K562 (cell line): ENCODE measurements around the gene KLK15. TPM values are rescaled to one million over a fixed set of nuclear protein-coding genes. Genes with fewer than 3 reads are reported as not detected.

Experiments used
- ATF3 ChIP-seq, 2 experiments: fragments of 450-650 bp in 1 of 2; sonication (generic) in 1 of 2; formaldehyde crosslinking in 1 of 2; IDR thresholded peaks in 1 of 2; conservative IDR thresholded peaks in 1 of 2; 2 replicates each; pipeline versions ENCODE4 v1.6.1 to v1.8.1; 2016 to 2023; ENCODE audit warnings: mild to moderate bottlenecking in 2 of 2, moderate library complexity in 2 of 2, inconsistent platforms in 1 of 2, missing genetic modification reagents in 1 of 2
- BRD4 ChIP-seq: fragments of 200-600 bp; sonication (generic); IDR thresholded peaks from 2 replicates; pipeline ENCODE4 v1.6.1; 2017; ENCODE audit warnings: inconsistent platforms
- BRF2 ChIP-seq: IDR thresholded peaks from 3 replicates; pipeline ENCODE4 v1.6.1; 2011; ENCODE audit warnings: borderline replicate concordance, mild to moderate bottlenecking; ENCODE audit not compliant: insufficient read length, insufficient read depth
- CHD2 ChIP-seq: IDR thresholded peaks from 2 replicates; pipeline ENCODE4 v1.6.1; 2011; ENCODE audit warnings: low read depth, low read length
- ERF ChIP-seq: fragments of 450-650 bp; formaldehyde crosslinking; IDR thresholded peaks from 2 replicates; pipeline ENCODE4 v1.4.0; 2020; ENCODE audit warnings: mild to moderate bottlenecking, mixed read lengths
- FOXO4 ChIP-seq: fragments of 450-650 bp; formaldehyde crosslinking; IDR thresholded peaks from 2 replicates; pipeline ENCODE4 v1.4.0; 2020; ENCODE audit warnings: mild to moderate bottlenecking, moderate library complexity
- NFXL1 ChIP-seq: fragments of 450-650 bp; formaldehyde crosslinking; IDR thresholded peaks from 2 replicates; pipeline ENCODE4 v1.4.0; 2021; ENCODE audit warnings: mild to moderate bottlenecking
- POLR2A ChIP-seq: fragments of 450-650 bp; conservative IDR thresholded peaks from 2 replicates; pipeline ENCODE4 v1.6.1; 2016
- PTRF ChIP-seq: fragments of 450-650 bp; IDR thresholded peaks from 2 replicates; pipeline ENCODE4 v1.6.1; 2016; ENCODE audit warnings: mild to moderate bottlenecking, missing genetic modification characterization, missing compliant biosample characterization
- SIN3B ChIP-seq: fragments of 450-650 bp; IDR thresholded peaks from 2 replicates; pipeline ENCODE4 v1.6.1; 2017; ENCODE audit warnings: low read depth, mild to moderate bottlenecking, moderate library complexity
- SMARCC2 ChIP-seq: fragments of 450-650 bp; IDR thresholded peaks from 2 replicates; pipeline ENCODE4 v1.6.1; 2017; ENCODE audit warnings: antibody characterized with exemption, moderate library complexity, mild to moderate bottlenecking, low read depth
- TGIF2 ChIP-seq: sonication (generic); formaldehyde crosslinking; IDR thresholded peaks from 2 replicates; pipeline ENCODE4 v1.8.1; 2022; ENCODE audit warnings: mild to moderate bottlenecking, missing genetic modification reagents, moderate library complexity
- VEZF1 ChIP-seq: fragments of 200-800 bp; sonication (Bioruptor generic); IDR thresholded peaks from 2 replicates; pipeline ENCODE4 v1.6.1; 2017; ENCODE audit warnings: missing genetic modification characterization, missing compliant biosample characterization
- ZBTB26 ChIP-seq: fragments of 450-650 bp; formaldehyde crosslinking; IDR thresholded peaks from 2 replicates; pipeline ENCODE4 v1.4.0; 2022; ENCODE audit warnings: missing genetic modification characterization
- ZNF232 ChIP-seq: sonication (generic); formaldehyde crosslinking; IDR thresholded peaks from 2 replicates; pipeline ENCODE4 v1.8.0; 2022; ENCODE audit warnings: mild to moderate bottlenecking, missing genetic modification reagents
- ZNF280B ChIP-seq: fragments of 250-450 bp; sonication (Bioruptor Pico); IDR thresholded peaks from 2 replicates; pipeline ENCODE4 v1.5.1; 2021; ENCODE audit warnings: mild to moderate bottlenecking
- polyA plus RNA-seq, 8 experiments: library from polyadenylated mRNA; depleted of rRNA in 4 of 8; stranded (reverse) in 5 of 8; unstranded in 3 of 8; fragments of >200 nt; fragmentation: Nextera tagmentation in 2 of 8; fragmentation: Illumina TruSeq in 1 of 8; extraction: Ambion mirVana in 2 of 8; extraction: Trizol in 1 of 8; gene quantifications; 2 replicates each; pipeline versions ENCODE4 v1.2.1 to v1.2.3, GENCODE V29; 2011 to 2014; ENCODE audit warnings: inconsistent platforms in 1 of 8, missing spikeins in 1 of 8
- total RNA-seq, 7 experiments: library from RNA; depleted of rRNA in 6 of 7; stranded (reverse); fragments of >200 nt in 6 of 7; fragmentation: Illumina TruSeq in 2 of 7; extraction: Trizol in 2 of 7; gene quantifications; 2 replicates each; pipeline versions ENCODE4 v1.2.1 to v1.2.3, GENCODE V29; 2011 to 2021; ENCODE audit warnings: low replicate concordance in 1 of 7

The KLK15 gene
- total and polyA plus RNA-seq, 9 of the 15 experiments (the other 6 are each of a cell fraction or from before 2014, with no cell fraction given) = not detected

- no peak for TF ChIP-seq ZNF232 (CRISPR knock-in tag)
- TF ChIP-seq ATF3 (IDR thresholded peaks at IDR 0.05) = peak; percentile 98
- TF ChIP-seq ATF3 (CRISPR knock-in tag; conservative IDR thresholded peaks at IDR 0.05) = peak; percentile 85
- no peak for TF ChIP-seq ZNF280B (CRISPR knock-in tag)
- TF ChIP-seq SMARCC2 = no peak
- TF ChIP-seq TGIF2 (CRISPR knock-in tag) = no peak
- TF ChIP-seq PTRF (tag) = no peak
- TF ChIP-seq POLR2A = peak; percentile 42; the same call in 1 of the 2 replicates
- no peak for TF ChIP-seq CHD2
- peak; percentile 60; the same call in 1 of the 2 replicates for TF ChIP-seq SIN3B
- no peak for TF ChIP-seq BRD4
- TF ChIP-seq NFXL1 (CRISPR knock-in tag) = no peak
- TF ChIP-seq ERF = no peak
- no peak for TF ChIP-seq BRF2
- peak; percentile 49 for TF ChIP-seq VEZF1 (CRISPR knock-in tag)
- TF ChIP-seq FOXO4 (CRISPR knock-in tag) = no peak
- TF ChIP-seq ZBTB26 (CRISPR knock-in tag) = no peak
Measured at GRCh38 chr19:50870417-50871089, 37.2 kb upstream of the KLK15 start (continued).
